Activated CD4-positive, alpha-beta memory T cell treated with anti-CD3 and anti-CD28 coated beads, Interleukin-2, amount 10 ng/mL, durations not matched to agents 7 days and 5 days (primary cell): Measurements from ENCODE around the gene SLC25A18. TPM values are rescaled to one million over a fixed set of nuclear protein-coding genes. Genes with fewer than 3 reads are reported as not detected.
"Not testable (repeated sequence)": the region's sequence is repeated elsewhere in the genome, so short reads cannot be mapped to it uniquely, and the experiment has no call there.

Experiments used
- CTCF ChIA-PET: fragments of 350-600 bp; sonication (Branson Sonifier 250); formaldehyde crosslinking; loops from one replicate; lab custom pipeline; 2021; ENCODE audit warnings: antibody characterized with exemption, inconsistent platforms; lab: Charles Lee
- POLR2A ChIA-PET: fragments of 350-600 bp; sonication (Branson Sonifier 250); formaldehyde crosslinking; loops from one replicate; lab custom pipeline; 2021; ENCODE audit warnings: antibody characterized with exemption; lab: Charles Lee
- DNase-seq: peaks from one replicate; pipeline ENCODE4 v3.0.0-alpha.2; 2020
- H3K27ac Mint-ChIP-seq: one replicate; pipeline ENCODE4 v1.8.0; 2021; ENCODE audit warnings: mild to moderate bottlenecking, mixed read lengths
- H3K27me3 Mint-ChIP-seq: one replicate; pipeline ENCODE4 v1.8.0; 2021; ENCODE audit warnings: mixed read lengths
- H3K36me3 Mint-ChIP-seq: one replicate; pipeline ENCODE4 v1.8.0; 2021; ENCODE audit warnings: low read depth, mixed read lengths
- H3K4me1 Mint-ChIP-seq: one replicate; pipeline ENCODE4 v1.8.0; 2021; ENCODE audit warnings: mixed read lengths
- H3K4me3 Mint-ChIP-seq: one replicate; pipeline ENCODE4 v1.8.0; 2021; ENCODE audit warnings: mild to moderate bottlenecking, mixed read lengths
- H3K9me3 Mint-ChIP-seq: one replicate; pipeline ENCODE4 v1.8.0; 2021; ENCODE audit warnings: mixed read lengths
- total RNA-seq, 2 experiments: library from RNA; stranded (reverse); gene quantifications; one replicate each; pipeline ENCODE4 v1.2.3, GENCODE V29; 2021

The SLC25A18 gene
- total RNA-seq, 2 experiments from 2014 or later = not detected

- Mint-ChIP-seq H3K36me3 (no peaks in the 10 kb centered on the region), H3K27me3 (peaks cover 5% of the 10 kb centered on the region), H3K4me1 (no peaks in the 10 kb centered on the region), H3K4me3 (no peak overlapping the region), H3K9me3 (no peaks in the 10 kb centered on the region), H3K27ac (no peak overlapping the region)
- ChIA-PET POLR2A (no interaction called here), CTCF (no interaction called here)
- DNase-seq = no peak
Measured at GRCh38 chr22:17549183-17549582, 14.1 kb upstream of the SLC25A18 start.

GRCh38 chr22:17549655-17550054, 13.6 kb upstream of the SLC25A18 start:
- Mint-ChIP-seq H3K9me3 (no peaks in the 10 kb centered on the region), H3K27me3 (peaks cover 5% of the 10 kb centered on the region), H3K4me3 (no peak overlapping the region), H3K27ac (no peak overlapping the region), H3K4me1 (no peaks in the 10 kb centered on the region), H3K36me3 (no peaks in the 10 kb centered on the region)
- ChIA-PET CTCF (interaction anchor here (0.7 kb wide), 1 partner anchor 9 kb away, joined by 3 read pairs; no protein-coding TSS in a partner anchor), POLR2A (no interaction called here)
- DNase-seq = no peak

GRCh38 chr22:17552737-17553136, 10.6 kb upstream of the SLC25A18 start:
- H3K27me3 Mint-ChIP-seq = peaks cover 5% of the 10 kb centered on the region
- H3K9me3 Mint-ChIP-seq = no peaks in the 10 kb centered on the region
- H3K36me3 Mint-ChIP-seq = no peaks in the 10 kb centered on the region
- DNase-seq = no peak
- POLR2A ChIA-PET = no interaction called here
- H3K27ac Mint-ChIP-seq = no peak overlapping the region
- CTCF ChIA-PET = no interaction called here
- no peaks in the 10 kb centered on the region for H3K4me1 Mint-ChIP-seq
- no peak overlapping the region for H3K4me3 Mint-ChIP-seq

GRCh38 chr22:17554814-17555213, 8.5 kb upstream of the SLC25A18 start:
- CTCF ChIA-PET = no interaction called here

GRCh38 chr22:17559188-17559587, 4.1 kb upstream of the SLC25A18 start:
- no peak overlapping the region for H3K4me3 Mint-ChIP-seq
- ChIA-PET CTCF (interaction anchor here (1.3 to 1.4 kb wide), 3 partner anchors 57 to 226 kb away, joined by 3 to 8 read pairs (median 4); no protein-coding TSS in a partner anchor), POLR2A (interaction anchor here (1.6 kb wide), 1 partner anchor 80 kb away, joined by 5 read pairs; the partner anchor contains the start of gene BCL2L13)
- H3K27me3 Mint-ChIP-seq = no peaks in the 10 kb centered on the region
- H3K9me3 Mint-ChIP-seq = no peaks in the 10 kb centered on the region
- no peaks in the 10 kb centered on the region for H3K36me3 Mint-ChIP-seq
- no peak for DNase-seq
- no peaks in the 10 kb centered on the region for H3K4me1 Mint-ChIP-seq
- H3K27ac Mint-ChIP-seq = no peak overlapping the region

More at GRCh38 chr22:17554814-17555213, 8.5 kb upstream of the SLC25A18 start:
- H3K27me3 Mint-ChIP-seq = peaks cover 2% of the 10 kb centered on the region
- H3K4me3 Mint-ChIP-seq = no peak overlapping the region
- H3K9me3 Mint-ChIP-seq = no peaks in the 10 kb centered on the region
- H3K27ac Mint-ChIP-seq = no peak overlapping the region
- no peaks in the 10 kb centered on the region for H3K4me1 Mint-ChIP-seq
- H3K36me3 Mint-ChIP-seq = no peaks in the 10 kb centered on the region
- POLR2A ChIA-PET = no interaction called here
- DNase-seq = no peak

GRCh38 chr22:17563936-17564391, 666 bp downstream of the SLC25A18 start:
- no peaks in the 10 kb centered on the region for H3K9me3 Mint-ChIP-seq
- CTCF ChIA-PET = no interaction called here

GRCh38 chr22:17566016-17566687, 2.9 kb downstream of the SLC25A18 start:
- CTCF ChIA-PET = not testable (repeated sequence)

More at GRCh38 chr22:17563936-17564391, 666 bp downstream of the SLC25A18 start:
- Mint-ChIP-seq H3K4me3 (no peak overlapping the region), H3K27ac (no peak overlapping the region), H3K36me3 (no peaks in the 10 kb centered on the region), H3K4me1 (no peaks in the 10 kb centered on the region), H3K27me3 (peaks cover 1% of the 10 kb centered on the region)
- POLR2A ChIA-PET = no interaction called here
- no peak for DNase-seq

GRCh38 chr22:17566776-17567175, 3.5 kb downstream of the SLC25A18 start:
- H3K4me1 Mint-ChIP-seq = no peaks in the 10 kb centered on the region
- H3K27ac Mint-ChIP-seq = no peak overlapping the region
- no peaks in the 10 kb centered on the region for H3K36me3 Mint-ChIP-seq
- no peaks in the 10 kb centered on the region for H3K9me3 Mint-ChIP-seq
- CTCF ChIA-PET = no interaction called here
- H3K27me3 Mint-ChIP-seq = peaks cover 10% of the 10 kb centered on the region
- H3K4me3 Mint-ChIP-seq = no peak overlapping the region
- DNase-seq = no peak
- POLR2A ChIA-PET = no interaction called here

More at GRCh38 chr22:17566016-17566687, 2.9 kb downstream of the SLC25A18 start:
- H3K27ac Mint-ChIP-seq, H3K4me3 Mint-ChIP-seq, DNase-seq, H3K9me3 Mint-ChIP-seq, H3K36me3 Mint-ChIP-seq, H3K27me3 Mint-ChIP-seq, POLR2A ChIA-PET, H3K4me1 Mint-ChIP-seq: not testable (repeated sequence)

- H3K27me3 Mint-ChIP-seq = peaks cover 10% of the 10 kb centered on the region
- POLR2A ChIA-PET = no interaction called here
- H3K4me3 Mint-ChIP-seq = no peak overlapping the region
- CTCF ChIA-PET = interaction anchor here (1.4 kb wide), 1 partner anchor 8 kb away, joined by 3 read pairs; no protein-coding TSS in a partner anchor
- no peak overlapping the region for H3K27ac Mint-ChIP-seq
- H3K36me3 Mint-ChIP-seq = no peaks in the 10 kb centered on the region
- no peaks in the 10 kb centered on the region for H3K9me3 Mint-ChIP-seq
- H3K4me1 Mint-ChIP-seq = no peaks in the 10 kb centered on the region
- DNase-seq = no peak
Measured at GRCh38 chr22:17569971-17570511, 6.7 kb downstream of the SLC25A18 start.

- DNase-seq = no peak
- Mint-ChIP-seq H3K36me3 (no peaks in the 10 kb centered on the region), H3K27ac (no peak overlapping the region), H3K4me1 (no peaks in the 10 kb centered on the region), H3K4me3 (no peak overlapping the region), H3K9me3 (no peaks in the 10 kb centered on the region), H3K27me3 (peaks cover 10% of the 10 kb centered on the region)
- POLR2A ChIA-PET = no interaction called here
- CTCF ChIA-PET = no interaction called here
Measured at GRCh38 chr22:17570851-17571631, 7.7 kb downstream of the SLC25A18 start.

GRCh38 chr22:17575151-17575550, 11.9 kb downstream of the SLC25A18 start:
- no peak for DNase-seq
- peaks cover 8% of the 10 kb centered on the region for H3K27me3 Mint-ChIP-seq
- H3K9me3 Mint-ChIP-seq = no peaks in the 10 kb centered on the region
- no peaks in the 10 kb centered on the region for H3K36me3 Mint-ChIP-seq
- CTCF ChIA-PET = no interaction called here
- POLR2A ChIA-PET = no interaction called here
- no peak overlapping the region for H3K27ac Mint-ChIP-seq
- no peaks in the 10 kb centered on the region for H3K4me1 Mint-ChIP-seq
- H3K4me3 Mint-ChIP-seq = no peak overlapping the region

- Mint-ChIP-seq H3K4me1 (no peaks in the 10 kb centered on the region), H3K27me3 (peaks cover 6% of the 10 kb centered on the region), H3K4me3 (no peak overlapping the region), H3K27ac (no peak overlapping the region), H3K36me3 (no peaks in the 10 kb centered on the region), H3K9me3 (no peaks in the 10 kb centered on the region)
- DNase-seq = no peak
- ChIA-PET CTCF (no interaction called here), POLR2A (no interaction called here)
Measured at GRCh38 chr22:17575681-17576080, 12.4 kb downstream of the SLC25A18 start.

- Mint-ChIP-seq H3K27me3 (peaks cover 2% of the 10 kb centered on the region), H3K27ac (no peak overlapping the region), H3K4me1 (no peaks in the 10 kb centered on the region), H3K4me3 (no peak overlapping the region), H3K9me3 (no peaks in the 10 kb centered on the region), H3K36me3 (no peaks in the 10 kb centered on the region)
- DNase-seq = no peak
- ChIA-PET POLR2A (no interaction called here), CTCF (no interaction called here)
Measured at GRCh38 chr22:17576470-17576869, 13.2 kb downstream of the SLC25A18 start.
